GM18909 (cell line): ENCODE data around the gene OPRM1.
"Not testable (repeated sequence)": the region's sequence is repeated elsewhere in the genome, so short reads cannot be mapped to it uniquely, and the experiment has no call there.

Experiments
- ATAC-seq: cut with Tn5 transposase; IDR thresholded peaks from one replicate; pipeline ENCODE4 v1.9.1; 2021; ENCODE audit warnings: mild to moderate bottlenecking; ENCODE audit not compliant: unreplicated experiment, poor library complexity

OPRM1 gene

DNA sequence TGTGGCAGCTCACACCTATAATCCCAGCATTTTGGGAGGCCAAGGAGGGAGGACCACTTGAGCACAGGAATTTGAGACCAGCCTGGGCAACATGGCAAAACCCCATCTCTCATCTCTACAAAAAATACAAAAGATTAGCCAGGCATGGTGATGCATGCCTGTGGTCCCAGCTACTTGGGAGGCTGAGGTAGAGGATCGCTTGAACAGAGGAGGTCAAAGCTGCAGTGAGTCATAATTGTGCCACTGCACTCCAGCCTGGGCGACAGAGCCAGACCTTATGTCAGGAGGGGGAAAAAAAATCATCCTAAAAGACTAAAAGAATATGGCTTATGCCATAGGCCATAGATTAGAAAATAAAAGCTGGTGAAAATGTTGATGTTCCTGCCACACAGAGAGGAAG, 39.6 kb downstream of the OPRM1 start:
- not testable (repeated sequence) for ATAC-seq

DNA sequence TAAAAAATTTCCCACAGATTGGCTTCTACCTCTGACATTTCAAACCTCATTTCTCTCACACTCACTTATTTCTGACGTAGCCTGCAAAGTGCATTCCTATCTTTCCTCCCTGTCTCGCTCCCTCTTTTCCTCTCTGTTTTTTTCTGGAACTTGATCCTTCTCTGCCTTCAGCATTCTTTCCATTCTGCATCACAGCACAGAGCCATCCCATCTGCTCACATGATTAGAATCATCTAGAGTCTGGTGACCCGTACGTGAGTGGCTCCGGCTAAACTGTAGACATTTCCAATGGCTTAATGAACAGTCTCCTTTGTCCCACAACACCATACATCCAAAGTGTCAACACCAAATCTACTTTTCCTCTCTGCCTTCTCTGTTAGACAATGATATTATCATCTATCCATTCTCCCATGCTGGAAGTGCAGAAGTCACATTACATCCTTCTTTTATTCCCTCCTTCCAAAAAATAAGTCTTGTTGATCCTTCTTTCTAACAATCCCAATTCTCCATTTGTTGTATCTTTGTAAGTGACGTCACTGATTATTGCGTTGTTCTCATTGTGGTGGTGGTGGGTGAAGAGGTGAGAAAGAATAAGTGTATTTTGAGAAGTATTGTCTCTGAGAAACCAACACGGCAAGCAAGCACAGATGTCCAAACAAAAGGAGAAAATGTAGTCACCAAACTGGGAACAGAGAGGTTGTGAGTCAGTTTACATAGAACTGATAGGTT, 41.6 kb downstream of the OPRM1 start:
- no peak for ATAC-seq

DNA sequence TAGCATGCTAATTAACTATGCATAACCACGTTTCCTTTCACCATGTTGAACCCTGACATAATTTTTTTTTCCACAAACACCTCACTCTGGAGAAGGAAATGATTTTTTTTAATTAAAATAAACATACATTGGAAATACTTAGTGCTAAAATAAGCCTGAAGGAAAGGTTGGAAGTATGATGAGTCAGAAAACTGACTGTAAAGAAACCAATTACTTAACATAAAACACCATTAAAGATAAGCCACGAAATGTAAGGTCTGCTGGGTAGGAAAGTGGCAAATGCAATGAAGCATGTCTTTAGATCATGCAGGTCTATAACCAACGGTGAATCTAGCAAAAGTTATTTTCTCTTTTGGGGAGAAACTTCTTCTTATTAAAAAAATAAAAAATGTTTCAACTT, 47.5 kb downstream of the OPRM1 start:
- ATAC-seq: no peak

DNA sequence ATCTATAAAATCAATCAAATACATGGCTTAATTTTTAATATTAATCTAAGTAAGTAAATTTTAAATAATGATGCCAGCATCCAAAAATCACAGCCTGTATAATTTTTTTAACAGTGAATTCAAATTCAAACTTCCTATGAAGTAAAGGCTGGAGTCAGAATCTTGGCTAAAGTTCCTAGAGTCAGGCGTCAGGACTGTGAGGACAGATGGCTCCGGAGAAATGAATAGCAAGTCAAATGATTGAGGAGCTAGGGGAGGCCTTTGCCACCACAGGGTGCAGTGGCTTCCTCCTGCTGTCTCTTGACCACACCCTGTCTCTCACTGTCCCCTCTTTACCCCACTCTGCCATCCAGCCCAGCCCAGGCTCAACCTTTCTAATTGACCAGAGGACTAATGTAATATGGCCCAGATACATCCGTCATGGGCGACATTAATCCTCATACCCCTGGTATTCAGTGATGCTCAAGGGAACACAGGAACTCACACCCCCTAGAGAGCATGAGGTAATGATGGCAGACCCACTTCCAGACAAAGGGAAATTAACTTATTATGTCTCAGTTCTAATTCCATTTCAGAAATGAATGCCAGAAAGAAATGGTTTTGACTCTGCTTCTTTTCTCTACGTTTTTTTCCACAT, 53.4 kb downstream of the OPRM1 start:
- ATAC-seq: no peak

DNA sequence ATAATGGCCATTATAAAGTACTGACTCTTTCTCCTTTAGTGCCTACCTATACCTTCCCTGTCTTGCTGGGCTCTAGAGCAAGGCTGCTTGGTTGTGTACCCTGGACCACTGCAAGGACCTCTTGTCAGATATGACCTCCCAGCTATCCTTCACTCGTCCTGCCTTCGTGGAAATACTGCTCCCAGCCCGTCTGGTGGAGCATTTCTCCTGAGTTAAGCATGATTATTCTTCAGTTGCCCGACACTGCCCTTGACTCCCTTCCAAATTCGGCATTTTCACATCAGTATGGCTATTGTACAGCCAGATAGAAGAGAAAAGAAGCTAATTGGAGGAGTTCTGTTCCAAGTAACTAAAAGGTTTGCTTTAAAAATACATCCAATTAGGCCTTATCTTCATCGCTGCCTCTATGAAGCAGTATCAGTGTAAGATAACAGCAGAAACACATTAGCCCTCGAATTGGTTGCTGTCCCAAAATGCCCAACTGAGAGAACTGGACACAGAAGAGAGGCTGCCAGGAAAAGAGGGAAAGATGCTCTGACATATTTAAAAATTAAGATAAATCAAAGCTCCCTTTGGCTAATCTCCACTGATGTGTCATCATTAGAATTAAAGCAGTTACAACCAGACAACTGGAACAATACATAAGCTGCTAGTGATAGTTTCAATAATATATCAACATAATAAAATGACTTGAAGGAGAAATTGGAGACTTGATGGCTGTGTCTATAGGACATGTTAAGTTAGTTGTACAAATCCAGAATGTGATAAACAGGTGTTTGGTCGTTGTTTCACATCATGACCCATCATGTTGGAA, 54.4 kb downstream of the OPRM1 start:
- no peak for ATAC-seq

DNA sequence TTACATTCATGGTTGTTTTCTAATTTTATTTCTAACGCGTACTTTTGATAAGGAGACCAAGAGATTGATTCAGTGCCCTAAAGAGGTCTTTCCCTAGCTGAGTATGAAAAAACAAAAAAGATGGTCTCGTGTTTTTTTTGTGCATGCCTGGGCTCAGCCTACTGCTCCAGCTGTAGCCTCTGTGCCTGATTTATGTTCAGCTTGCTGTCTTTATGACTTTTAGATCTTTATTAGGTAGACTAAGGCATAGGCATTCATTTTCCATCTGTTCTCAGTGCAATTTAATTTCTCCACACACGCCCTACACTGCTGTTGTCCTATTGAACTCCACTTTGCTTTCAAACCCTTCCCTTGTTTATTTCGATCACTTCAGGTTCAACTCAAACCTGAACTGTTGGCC, 56.5 kb downstream of the OPRM1 start:
- no peak for ATAC-seq

DNA sequence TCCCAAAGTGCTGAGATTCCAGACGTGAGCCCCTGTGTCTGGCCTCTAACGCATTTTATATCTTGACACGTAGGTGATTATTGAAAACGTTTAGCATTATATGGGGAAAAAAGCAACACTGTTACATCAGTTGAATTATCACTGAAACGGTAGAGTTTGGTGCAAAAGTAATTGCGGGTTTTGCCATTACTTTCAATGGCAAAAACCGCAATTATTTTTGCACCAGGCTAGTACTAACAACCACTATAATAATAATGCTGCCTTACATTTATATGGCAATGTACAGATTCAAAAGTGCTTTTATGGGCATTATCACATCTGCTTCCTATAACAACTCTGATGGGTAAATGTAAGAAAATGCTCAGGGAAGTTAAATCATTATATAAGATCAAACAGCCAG, 57.3 kb downstream of the OPRM1 start:
- ATAC-seq: no peak

DNA sequence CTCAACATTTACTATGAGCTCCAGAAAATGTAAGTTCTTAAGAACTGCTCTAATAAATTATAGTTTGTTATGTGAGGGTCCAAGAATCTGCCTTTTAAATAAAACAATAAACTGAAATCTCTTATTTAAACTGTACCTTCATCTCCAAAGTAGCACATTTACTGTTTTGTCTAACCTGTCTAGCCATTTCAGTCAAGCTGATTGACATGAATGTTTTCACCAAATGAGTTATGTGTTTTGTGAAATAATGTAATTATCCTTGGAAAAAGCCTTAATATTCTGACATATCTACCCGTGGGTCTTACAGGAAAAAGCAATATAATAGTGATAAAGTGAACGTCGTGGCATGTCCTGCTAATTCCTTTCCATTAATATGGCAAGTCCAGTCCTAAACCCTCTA, 57.8 kb downstream of the OPRM1 start:
- no peak for ATAC-seq

DNA sequence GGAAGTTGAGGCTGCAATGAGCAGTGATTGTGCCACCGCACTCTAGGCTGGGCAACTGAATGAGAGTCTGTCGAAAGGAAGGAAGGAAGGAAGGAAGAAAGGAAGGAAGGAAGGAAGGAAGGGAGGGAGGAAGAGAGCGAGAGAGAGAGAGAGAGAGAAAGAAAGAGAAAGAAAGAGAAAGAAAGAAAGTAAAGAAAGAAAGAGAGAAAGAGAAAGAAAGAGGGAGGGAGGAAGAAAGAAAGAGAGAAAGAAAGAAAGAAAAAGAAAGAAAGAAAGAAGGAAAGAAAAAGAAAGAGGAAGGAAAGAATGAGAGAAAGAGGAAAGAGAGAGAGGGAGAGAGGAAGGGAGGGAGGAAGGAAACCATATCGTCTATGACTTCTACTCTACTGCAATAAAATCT, 60.2 kb downstream of the OPRM1 start:
- no peak for ATAC-seq

DNA sequence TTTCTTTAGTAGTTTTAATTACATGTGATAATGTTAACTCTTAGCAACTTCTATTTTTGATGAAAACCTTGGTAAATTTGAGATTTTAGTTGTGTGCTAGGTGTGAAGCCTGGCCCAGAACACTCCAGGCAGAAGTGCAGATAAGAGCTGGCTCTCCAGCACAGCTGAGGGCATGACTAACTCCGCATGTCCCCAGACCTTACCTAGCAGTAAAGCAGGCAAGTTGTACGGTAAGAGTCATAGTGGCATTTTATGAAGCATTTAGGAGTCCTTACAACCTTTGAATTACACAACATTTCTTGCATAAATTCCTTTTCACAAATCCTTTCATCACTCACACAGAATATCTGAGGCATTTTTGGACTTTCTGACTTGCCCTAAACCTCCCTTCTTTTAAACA, 67.2 kb downstream of the OPRM1 start:
- ATAC-seq: no peak

DNA sequence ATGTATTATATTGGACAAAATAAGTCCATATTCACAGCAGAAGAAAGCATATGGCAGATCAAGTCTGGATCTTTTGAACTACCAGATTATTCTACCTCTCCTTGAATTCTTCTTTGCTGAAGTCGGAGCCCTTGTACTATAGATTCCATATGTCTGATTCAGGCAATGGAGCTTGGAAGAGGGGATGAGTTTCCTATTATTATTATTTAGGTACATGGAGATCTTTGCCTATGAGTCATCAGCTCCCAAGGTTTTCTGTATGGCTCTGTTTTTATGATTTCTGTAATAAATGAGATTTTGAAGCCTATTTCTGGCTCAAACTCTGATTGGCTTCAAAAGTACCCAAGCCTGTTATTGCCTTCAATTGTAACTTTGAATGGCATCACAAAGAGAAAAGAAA, 72.0 kb downstream of the OPRM1 start:
- ATAC-seq: no peak

DNA sequence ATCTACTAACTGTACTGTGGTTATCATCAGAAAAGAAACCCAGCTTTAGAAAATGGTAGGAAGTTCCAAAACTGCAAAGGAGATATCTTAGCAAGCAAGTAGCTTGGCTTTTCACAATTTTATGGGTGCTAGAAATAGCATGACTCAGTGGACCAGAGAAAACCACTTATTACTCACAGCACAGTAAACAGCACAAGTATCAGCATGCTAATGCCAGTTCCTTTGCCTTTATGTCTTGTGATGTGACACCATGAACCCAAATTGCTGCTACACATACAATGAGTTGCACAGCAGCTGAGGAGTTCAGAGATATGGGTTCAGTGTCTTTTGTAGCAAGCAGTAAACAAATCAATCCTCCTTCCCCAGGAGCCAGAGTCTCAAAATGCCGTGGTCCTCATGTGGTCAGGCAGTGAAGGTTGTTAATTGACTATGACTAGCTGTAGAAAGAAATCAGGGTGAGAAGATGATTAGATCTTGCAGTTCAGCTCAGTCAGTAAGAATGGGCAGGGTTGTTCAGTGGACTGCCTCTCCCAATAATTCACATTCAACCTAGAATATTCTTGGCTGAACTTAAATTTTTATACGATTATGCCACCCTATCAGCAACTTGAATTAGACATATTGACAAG, 73.3 kb downstream of the OPRM1 start:
- ATAC-seq: no peak

DNA sequence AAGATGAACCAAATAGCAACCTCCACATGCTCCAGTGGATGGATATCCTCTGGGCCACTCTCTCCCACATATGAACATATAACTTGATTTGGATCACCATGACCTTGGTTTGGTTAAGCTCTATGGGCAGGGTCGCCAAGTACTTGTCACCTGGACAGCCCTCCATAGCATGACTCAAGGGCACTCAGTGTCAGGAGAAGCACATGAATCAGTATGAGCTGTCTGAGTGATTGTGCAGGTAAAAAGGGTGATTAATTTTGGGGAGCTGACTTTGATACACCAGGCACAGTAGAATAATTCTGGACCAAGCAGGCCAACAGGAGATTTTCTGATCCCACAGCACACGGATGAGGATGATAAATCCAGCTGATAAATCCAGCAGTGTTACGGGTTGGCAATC, 74.4 kb downstream of the OPRM1 start:
- no peak for ATAC-seq

DNA sequence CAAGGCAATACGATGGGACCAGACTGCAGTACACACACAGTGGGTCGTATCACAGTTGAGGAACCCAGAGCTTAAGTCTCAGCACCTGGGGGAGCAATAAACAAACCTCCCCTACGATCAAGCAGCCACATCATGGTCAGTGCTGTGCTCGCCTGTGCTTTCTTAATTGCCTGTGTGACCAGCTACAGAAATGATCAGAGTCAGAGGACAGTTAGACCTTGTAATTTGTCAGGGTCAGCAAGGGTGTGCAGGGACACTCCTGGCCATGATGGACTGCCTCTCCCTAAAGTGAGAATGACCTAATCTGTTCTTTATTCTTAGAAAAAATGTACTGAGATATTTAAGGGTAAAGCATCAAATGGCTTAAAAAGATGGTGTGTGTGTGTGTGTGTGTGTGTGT, 78.4 kb downstream of the OPRM1 start:
- ATAC-seq: no peak

DNA sequence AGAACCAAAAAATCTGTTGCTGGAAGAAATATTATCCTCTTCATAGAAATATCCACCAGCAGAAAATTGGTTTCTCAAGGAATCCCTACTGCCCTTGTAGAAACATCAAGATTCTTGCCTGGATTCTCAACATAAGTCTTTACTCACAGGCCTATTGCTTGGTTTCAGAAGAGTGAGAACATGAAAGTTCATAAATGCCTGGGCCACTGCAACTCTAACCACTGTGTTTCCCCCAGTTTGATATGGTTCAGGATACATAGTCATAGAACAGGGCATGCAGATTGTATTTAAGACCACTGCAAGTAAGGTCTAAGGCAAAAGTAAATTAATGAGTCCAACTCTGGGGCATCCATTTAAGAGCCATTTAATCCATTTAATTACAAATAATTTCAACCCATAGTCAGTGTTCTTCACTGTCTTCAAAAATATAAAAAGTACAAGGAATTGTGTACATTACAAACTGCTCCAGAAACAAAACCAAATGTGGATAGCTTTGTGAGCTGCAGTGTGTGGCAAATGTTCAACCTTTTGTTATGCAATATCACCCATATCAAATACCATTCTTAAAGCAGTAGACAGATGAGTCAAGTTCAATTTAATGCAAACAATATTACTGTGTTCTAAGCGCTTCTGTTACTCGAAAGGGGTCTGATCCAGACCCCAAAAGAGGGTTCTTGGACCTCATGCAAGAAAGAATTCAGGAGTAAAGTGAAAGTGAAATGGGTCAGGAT, 83.3 kb downstream of the OPRM1 start:
- no peak for ATAC-seq

DNA sequence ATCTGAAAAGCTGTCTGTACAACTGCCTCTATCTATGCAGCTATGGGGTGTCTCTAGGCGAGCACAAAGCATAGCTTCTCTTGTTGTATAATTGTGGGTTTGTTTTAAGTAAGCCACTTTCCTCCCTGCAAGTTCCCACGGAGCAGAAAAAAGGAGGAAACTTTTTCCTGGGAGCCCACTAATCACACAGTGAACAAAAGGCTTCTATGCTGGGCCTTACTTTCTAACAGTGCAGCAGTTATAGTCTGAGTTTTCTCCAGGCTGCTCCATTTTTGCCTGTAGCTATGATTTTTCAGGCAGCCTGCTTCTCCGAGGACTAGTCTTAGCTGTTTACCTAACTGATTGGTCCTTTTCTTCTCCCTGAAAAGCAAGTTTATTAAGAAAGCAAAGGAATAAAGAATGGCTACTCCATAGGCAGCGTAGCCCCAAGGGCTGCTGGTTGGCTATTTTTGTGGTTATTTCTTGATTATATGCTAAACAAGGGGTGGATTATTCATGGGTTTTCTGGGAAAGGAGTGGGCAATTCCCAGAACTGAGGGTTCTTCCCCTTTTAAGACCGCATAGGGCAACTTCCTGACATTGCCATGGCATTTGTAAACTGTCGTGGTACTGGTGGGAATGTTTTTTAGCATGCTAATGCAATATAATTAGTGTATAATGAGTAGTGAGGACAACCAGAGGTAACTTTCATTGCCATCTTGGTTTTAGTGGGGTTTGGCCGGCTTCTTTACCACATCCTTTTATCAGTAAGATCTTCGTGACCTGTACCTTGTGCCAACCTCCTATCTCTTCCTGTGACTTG, 84.3 kb downstream of the OPRM1 start:
- ATAC-seq: no peak

DNA sequence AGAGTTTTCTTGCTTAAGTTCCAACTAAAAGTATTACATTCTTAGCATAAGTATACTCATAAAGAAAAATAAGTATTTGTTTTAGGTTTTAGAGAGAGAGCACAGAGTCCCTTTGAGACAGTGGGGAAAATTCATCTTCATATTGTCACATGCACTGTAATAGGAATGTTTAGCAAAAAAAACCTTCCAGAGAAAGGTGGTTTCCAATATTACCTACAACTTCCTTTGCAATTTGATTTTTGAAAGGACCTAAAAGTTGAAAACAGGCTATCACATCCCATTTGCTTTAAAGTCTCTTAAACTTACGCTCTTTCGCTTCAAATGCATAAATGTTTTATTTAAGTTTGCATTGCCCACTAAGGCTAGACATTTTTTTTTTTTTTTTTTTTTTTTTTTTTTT, 86.4 kb downstream of the OPRM1 start:
- no peak for ATAC-seq

DNA sequence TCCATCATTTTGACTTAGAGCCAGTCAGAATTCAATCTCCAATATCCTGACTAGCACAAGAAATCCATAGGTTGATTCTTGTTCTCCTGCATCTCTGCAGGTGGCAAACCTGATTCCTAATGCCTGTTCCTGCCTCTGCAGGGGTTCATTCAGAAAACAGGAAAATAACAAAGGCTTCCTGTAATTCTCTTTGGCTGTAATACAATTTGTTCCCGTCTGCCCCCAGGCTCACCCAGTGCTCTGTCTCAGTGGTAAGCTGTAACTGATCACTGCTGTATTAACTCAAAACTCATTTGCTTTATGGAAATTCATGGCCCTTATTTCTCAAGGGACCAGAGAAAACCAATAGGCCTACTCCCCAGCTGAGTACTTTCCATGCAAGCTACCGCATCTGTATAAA, 88.6 kb downstream of the OPRM1 start:
- no peak for ATAC-seq

DNA sequence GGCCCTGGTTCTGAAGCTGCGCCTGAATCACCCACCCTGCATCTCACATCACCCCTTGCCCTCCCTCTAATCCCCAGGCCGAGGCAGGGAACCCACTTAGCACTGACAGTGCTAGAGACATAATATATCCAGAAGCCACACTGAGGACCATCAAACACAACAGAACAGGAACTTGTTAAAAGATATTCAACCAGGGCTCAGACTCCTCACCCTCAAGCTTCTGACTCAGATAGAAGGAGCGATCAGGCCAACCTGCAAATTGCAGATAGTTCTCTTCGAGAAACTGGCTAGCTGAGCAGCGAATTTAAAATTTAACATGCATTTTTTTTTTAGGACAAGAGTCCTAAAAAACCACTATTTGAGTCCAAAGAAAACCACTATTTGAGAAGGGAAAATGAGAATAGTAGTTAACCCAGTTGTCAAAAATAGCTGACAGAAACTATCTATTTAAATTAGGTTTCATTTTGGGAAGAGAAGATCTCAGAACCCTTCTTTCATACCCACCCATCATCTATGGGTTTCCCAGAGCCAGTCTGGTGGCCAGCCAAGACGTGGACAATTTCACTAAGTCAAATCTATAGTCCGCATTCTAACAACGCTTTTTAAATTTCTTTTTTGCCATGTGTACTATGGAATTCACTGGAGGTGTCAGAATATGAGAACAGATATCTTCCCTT, 95.6 kb downstream of the OPRM1 start:
- no peak for ATAC-seq
